GM23248 (cell line): ENCODE data around the gene SLC7A10. TPM values are rescaled to one million over a fixed set of nuclear protein-coding genes. Genes with fewer than 3 reads are reported as not detected.

ENCODE experiments used
- DNase-seq: peaks from one replicate; pipeline ENCODE4 v3.0.0-alpha.2; 2015
- H2AFZ ChIP-seq: fragments of 200-600 bp; sonication (generic); 2 replicates; pipeline ENCODE4 v1.6.1; 2016; ENCODE audit warnings: antibody characterized with exemption
- H3F3A ChIP-seq: fragments of 200-600 bp; sonication (generic); 2 replicates; pipeline ENCODE4 v1.6.1; 2016; ENCODE audit warnings: mild to moderate bottlenecking, antibody characterized with exemption, mixed run types; ENCODE audit not compliant: insufficient read depth
- H3K27ac ChIP-seq: fragments of 200-600 bp; sonication (generic); 2 replicates; pipeline ENCODE4 v1.5.1; 2016; ENCODE audit warnings: mild to moderate bottlenecking
- H3K27me3 ChIP-seq: fragments of 200-600 bp; sonication (generic); replicated peaks from 2 replicates; pipeline ENCODE4 v1.6.1; 2016; ENCODE audit warnings: mild to moderate bottlenecking; ENCODE audit not compliant: insufficient read depth
- H3K36me3 ChIP-seq: fragments of 200-600 bp; sonication (generic); 2 replicates; pipeline ENCODE4 v1.6.1; 2016; ENCODE audit warnings: low read depth, mild to moderate bottlenecking
- H3K4me1 ChIP-seq: fragments of 200-600 bp; sonication (generic); 2 replicates; pipeline ENCODE4 v1.6.1; 2016; ENCODE audit warnings: mild to moderate bottlenecking; ENCODE audit not compliant: insufficient read depth
- H3K4me2 ChIP-seq: fragments of 200-600 bp; sonication (generic); one replicate; pipeline ENCODE4 v1.6.1; 2016; ENCODE audit warnings: mild to moderate bottlenecking; ENCODE audit not compliant: unreplicated experiment
- H3K4me3 ChIP-seq: fragments of 200-600 bp; sonication (generic); 2 replicates; pipeline ENCODE4 v1.5.1; 2016; ENCODE audit warnings: mild to moderate bottlenecking
- H3K79me2 ChIP-seq: fragments of 200-600 bp; sonication (generic); 2 replicates; pipeline ENCODE4 v1.6.1; 2016; ENCODE audit warnings: mild to moderate bottlenecking; ENCODE audit not compliant: insufficient read depth
- H3K9ac ChIP-seq: fragments of 200-600 bp; sonication (generic); 2 replicates; pipeline ENCODE4 v1.6.1; 2016; ENCODE audit warnings: mild to moderate bottlenecking
- H3K9me2 ChIP-seq: fragments of 200-600 bp; sonication (generic); 2 replicates; pipeline ENCODE4 v1.6.1; 2016; ENCODE audit warnings: mixed run types, mild to moderate bottlenecking, moderate library complexity; ENCODE audit not compliant: insufficient read depth
- H3K9me3 ChIP-seq: fragments of 200-600 bp; sonication (generic); one replicate; pipeline ENCODE4 v1.6.1; 2017; ENCODE audit warnings: low read depth
- H4K20me1 ChIP-seq: fragments of 200-600 bp; sonication (generic); 2 replicates; pipeline ENCODE4 v1.6.0; 2016; ENCODE audit not compliant: insufficient read depth
- EZH2 ChIP-seq: fragments of 200-600 bp; sonication (generic); IDR thresholded peaks from 2 replicates; pipeline ENCODE4 v1.6.1; 2018; ENCODE audit warnings: antibody characterized with exemption, mild to moderate bottlenecking; ENCODE audit not compliant: insufficient read depth, poor library complexity, severe bottlenecking
- EZH2phosphoT487 ChIP-seq: fragments of 200-600 bp; sonication (generic); IDR thresholded peaks from 2 replicates; pipeline ENCODE4 v1.6.1; 2018; ENCODE audit warnings: antibody characterized with exemption, moderate library complexity, mild to moderate bottlenecking, low read depth; ENCODE audit not compliant: insufficient read depth
- WGBS, 2 experiments: methylation state at CpG; one replicate each; pipeline ENCODE4 v1.1.6; 2015 to 2017; ENCODE audit warnings: low lambda C conversion rate in 2 of 2, low coverage in 1 of 2; ENCODE audit errors: missing lambda C conversion rate in 2 of 2; 5-methylcytosine and 5-hydroxymethylcytosine counted together
- in situ Hi-C: fragments of 300-500 bp; cut with MboI; formaldehyde crosslinking; loops from 2 replicates; pipeline ENCODE4 v1.15.0; 2020
- polyA plus RNA-seq: library from polyadenylated mRNA; unstranded; fragments of >200 nt; fragmentation: Nextera tagmentation; extraction: Ambion mirVana; gene quantifications from 2 replicates; pipeline ENCODE4 v1.2.1, GENCODE V29; 2016
- total RNA-seq: library from RNA; depleted of rRNA; stranded (reverse); fragments of >200 nt; shearing (Covaris generic); gene quantifications from 2 replicates; pipeline ENCODE4 v1.2.3, GENCODE V29; 2014

The SLC7A10 gene
- total and polyA plus RNA-seq, 2 experiments from 2014 or later, result not detected

DNA sequence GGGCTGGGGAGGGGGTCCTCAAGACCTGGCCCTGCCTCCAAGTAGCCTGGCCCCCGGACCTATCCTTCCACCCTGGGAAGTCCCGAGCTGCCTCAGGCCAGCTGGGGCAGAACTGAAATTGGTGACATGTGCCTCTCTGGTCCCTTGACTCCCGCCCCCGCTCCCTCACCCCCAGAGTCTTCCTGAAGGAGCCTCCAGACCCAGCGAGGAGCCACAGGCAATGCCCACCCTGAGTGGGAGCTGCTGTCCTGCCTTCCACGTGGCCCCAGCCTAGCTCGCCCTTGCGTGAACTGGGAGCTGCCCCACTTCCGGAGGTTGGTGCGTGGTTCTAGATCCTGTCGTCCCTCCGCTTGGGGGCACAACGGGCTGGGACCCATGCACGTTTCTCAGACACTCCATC, 42.1 kb upstream of the SLC7A10 start:
- Histone ChIP-seq H3K9me3 (no peaks in the 10 kb centered on the region), H3K27me3 (0 out of 2 replicates have a peak, but pooled peaks cover 7% of the 10 kb centered on the region), H3K9me2 (no peaks in the 10 kb centered on the region), H3K4me3 (no peak overlapping the region), H3K9ac (no peak overlapping the region), H3K4me2 (no peak overlapping the region), H3K36me3 (no peaks in the 10 kb centered on the region), H3K79me2 (no peaks in the 10 kb centered on the region), H3K27ac (no peak overlapping the region), H3F3A (no peaks in the 10 kb centered on the region), H2AFZ (no peak overlapping the region), H4K20me1 (no peaks in the 10 kb centered on the region), H3K4me1 (no peaks in the 10 kb centered on the region)
- in situ Hi-C loops, result no loop called here
- no peak for TF ChIP-seq EZH2
- TF ChIP-seq EZH2phosphoT487, result no peak
- 63 to 70% methylated on average over 14 of the region's 14 CpGs for WGBS, 2 experiments
- DNase-seq, result no peak

DNA sequence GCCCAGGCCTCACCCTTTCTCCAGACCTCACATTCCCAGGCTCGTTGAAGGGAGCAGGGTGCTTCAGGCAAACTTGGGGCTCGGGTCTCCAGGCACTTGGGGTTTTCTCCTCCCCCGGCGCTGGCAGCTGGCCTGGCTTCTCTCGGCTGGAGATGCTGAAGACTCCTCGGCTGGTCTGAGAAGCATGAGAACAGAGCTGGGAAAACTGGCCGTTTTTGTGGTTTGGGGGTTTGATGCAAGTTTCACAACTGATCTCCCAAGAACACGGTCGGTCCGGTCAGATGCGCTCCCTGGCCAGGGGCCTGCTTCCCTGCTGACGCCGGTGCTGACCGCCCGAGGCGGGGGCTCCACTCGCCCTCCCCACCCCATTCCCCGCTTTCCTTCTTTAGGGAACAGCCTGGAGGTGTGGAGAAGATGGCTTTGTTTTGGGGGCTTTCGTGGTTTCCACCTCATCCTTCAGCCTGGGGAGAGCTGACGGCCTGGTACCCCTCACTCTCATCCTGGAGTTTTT, 41.4 kb upstream of the SLC7A10 start:
- H3K79me2 ChIP-seq, result no peaks in the 10 kb centered on the region
- H3K27me3 ChIP-seq, result 0 out of 2 replicates have a peak, but pooled peaks cover 7% of the 10 kb centered on the region
- TF ChIP-seq EZH2, result no peak
- no peak for TF ChIP-seq EZH2phosphoT487
- no peak overlapping the region for H3K4me3 ChIP-seq
- no peak overlapping the region for H2AFZ ChIP-seq
- no peaks in the 10 kb centered on the region for H3F3A ChIP-seq
- WGBS, 2 experiments, result 70 to 75% methylated on average over 15 to 20 of the region's 20 CpGs
- no peak overlapping the region for H3K4me2 ChIP-seq
- H4K20me1 ChIP-seq, result no peaks in the 10 kb centered on the region
- H3K9ac ChIP-seq, result no peak overlapping the region
- no peaks in the 10 kb centered on the region for H3K4me1 ChIP-seq
- no peaks in the 10 kb centered on the region for H3K9me2 ChIP-seq
- no peaks in the 10 kb centered on the region for H3K9me3 ChIP-seq
- no peak for DNase-seq
- H3K36me3 ChIP-seq, result no peaks in the 10 kb centered on the region
- H3K27ac ChIP-seq, result no peak overlapping the region
- in situ Hi-C loops, result no loop called here

DNA sequence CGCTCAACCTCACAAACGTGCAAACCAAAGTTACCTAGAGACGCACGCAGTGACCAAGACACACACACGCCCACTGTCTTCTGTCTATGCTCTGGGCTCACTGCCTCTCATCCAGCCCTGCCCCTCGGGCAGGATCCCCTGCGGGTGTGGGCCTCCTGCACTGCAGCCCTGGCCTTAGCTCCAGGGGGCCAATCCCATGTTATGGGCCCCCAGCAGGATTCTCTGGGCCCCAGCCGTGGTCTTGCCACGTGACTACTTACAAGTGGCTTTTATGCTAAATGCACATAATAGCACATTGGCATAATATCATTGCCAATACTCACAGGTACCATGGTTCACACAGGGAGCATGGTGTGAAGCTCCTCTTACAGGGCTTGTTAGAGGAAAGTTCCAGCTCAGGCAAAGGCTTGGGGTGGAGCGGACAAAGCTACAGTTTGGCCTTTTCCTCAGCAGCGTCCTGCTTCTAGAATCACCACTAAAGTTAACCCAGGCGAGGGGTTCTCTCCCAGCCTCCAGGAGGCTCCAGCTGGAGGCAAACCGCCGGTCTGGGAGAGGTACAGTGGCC, 39.3 kb upstream of the SLC7A10 start:
- no peaks in the 10 kb centered on the region for H3F3A ChIP-seq
- 70 to 73% methylated on average over 13 to 14 of the region's 14 CpGs for WGBS, 2 experiments
- no peak overlapping the region for H3K4me2 ChIP-seq
- 0 out of 2 replicates have a peak, but pooled peaks cover 7% of the 10 kb centered on the region for H3K27me3 ChIP-seq
- no peaks in the 10 kb centered on the region for H3K36me3 ChIP-seq
- no peaks in the 10 kb centered on the region for H3K9me3 ChIP-seq
- no peaks in the 10 kb centered on the region for H3K4me1 ChIP-seq
- H2AFZ ChIP-seq, result no peak overlapping the region
- no peak for DNase-seq
- in situ Hi-C loops, result no loop called here
- H4K20me1 ChIP-seq, result no peaks in the 10 kb centered on the region
- H3K4me3 ChIP-seq, result no peak overlapping the region
- H3K27ac ChIP-seq, result no peak overlapping the region
- no peaks in the 10 kb centered on the region for H3K79me2 ChIP-seq
- no peaks in the 10 kb centered on the region for H3K9me2 ChIP-seq
- no peak overlapping the region for H3K9ac ChIP-seq
- TF ChIP-seq EZH2phosphoT487, result no peak
- no peak for TF ChIP-seq EZH2

DNA sequence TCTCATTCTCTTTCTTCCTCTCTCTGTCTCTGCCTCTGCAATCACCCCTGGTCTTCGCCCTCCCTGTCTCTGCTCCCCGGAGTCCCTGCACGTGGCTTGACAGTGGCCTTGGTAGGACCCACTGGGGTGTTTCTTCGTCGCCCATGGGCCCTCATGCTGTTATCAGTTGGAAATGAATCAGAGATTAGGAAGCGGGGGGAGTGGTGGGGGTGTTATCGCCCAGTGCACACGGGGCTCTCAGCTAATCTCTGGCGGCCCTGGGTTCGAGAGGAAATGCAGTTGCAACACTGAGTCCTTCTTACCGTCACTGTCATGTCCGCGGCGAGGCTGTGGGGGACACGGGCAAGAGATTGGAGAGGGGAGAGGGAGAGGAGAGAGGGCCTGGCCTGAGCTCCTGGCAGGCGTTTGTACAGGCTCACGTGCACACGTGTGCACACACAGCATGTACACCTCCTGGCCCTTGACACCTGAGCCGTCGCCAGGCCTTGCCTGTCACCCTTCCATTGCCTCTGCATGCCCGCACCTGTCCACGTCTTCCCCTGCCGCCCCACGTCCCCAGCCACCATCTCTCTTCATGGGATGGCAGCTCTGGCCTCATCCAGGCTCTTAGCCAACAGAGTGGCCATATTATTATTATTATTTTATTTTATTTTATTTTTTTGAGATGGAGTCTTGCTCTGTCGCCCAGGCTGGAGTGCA, 37.8 kb upstream of the SLC7A10 start:
- H3K9me2 ChIP-seq, result no peaks in the 10 kb centered on the region
- no peaks in the 10 kb centered on the region for H3K4me1 ChIP-seq
- in situ Hi-C loops, result no loop called here
- no peaks in the 10 kb centered on the region for H3K36me3 ChIP-seq
- no peaks in the 10 kb centered on the region for H3K79me2 ChIP-seq
- no peaks in the 10 kb centered on the region for H3F3A ChIP-seq
- no peaks in the 10 kb centered on the region for H4K20me1 ChIP-seq
- no peak overlapping the region for H3K27ac ChIP-seq
- no peak overlapping the region for H3K4me2 ChIP-seq
- no peak overlapping the region for H3K4me3 ChIP-seq
- TF ChIP-seq EZH2phosphoT487, result no peak
- no peak for TF ChIP-seq EZH2
- no peaks in the 10 kb centered on the region for H3K9me3 ChIP-seq
- DNase-seq, result no peak
- H3K27me3 ChIP-seq, result 0 out of 2 replicates have a peak, but pooled peaks cover 9% of the 10 kb centered on the region
- H3K9ac ChIP-seq, result no peak overlapping the region
- WGBS, 2 experiments, result 74 to 76% methylated on average over 24 to 25 of the region's 25 CpGs
- no peak overlapping the region for H2AFZ ChIP-seq
